ENCODE data around the gene PYGO1. TPM values are rescaled to one million over a fixed set of nuclear protein-coding genes. Genes with fewer than 3 reads are reported as not detected.

The PYGO1 gene
- polyA plus RNA-seq, 3 donors = not detected

GRCh38 chr15:55574096-55574495, 14.0 kb downstream of the PYGO1 start:
- H3K4me1 ChIP-seq (ENCODE audit: control insufficient read depth in 1 of 2, insufficient read depth in 2 of 2, low read length in 2 of 2) = no peaks in the 10 kb centered on the region
- H3K4me3 Mint-ChIP-seq = no peak overlapping the region
- no peaks in the 10 kb centered on the region for H3K27me3 ChIP-seq (ENCODE audit: control insufficient read depth in 2 of 2, insufficient read depth in 2 of 2, low read length in 2 of 2)
- H3K36me3 ChIP-seq (replicated peaks in 1 of 2; ENCODE audit: control insufficient read depth in 1 of 2, insufficient read depth in 2 of 2, low read length in 2 of 2) = no peaks in the 10 kb centered on the region
- H3K9ac ChIP-seq (ENCODE audit: insufficient read depth, low read length, poor library complexity, severe bottlenecking) = no peak overlapping the region
- no peak overlapping the region for H3K27ac Mint-ChIP-seq
- H3K79me2 ChIP-seq (ENCODE audit: insufficient read depth, low read length) = no peaks in the 10 kb centered on the region
- no peak overlapping the region for H3K4me2 ChIP-seq (replicated peaks; ENCODE audit: extremely low read depth, low read length, poor library complexity, severe bottlenecking)
- DNase-seq = no peak
- H3K27me3 Mint-ChIP-seq (ENCODE audit: low read depth in 3 of 3) = peaks cover 6 to 11% (median 9%) of the 10 kb centered on the region in 3 donors
- H3K27ac ChIP-seq (ENCODE audit: low read depth in 1 of 2, low read length in 2 of 2) = no peak overlapping the region
- peaks cover 0 to 9% (median 3%) of the 10 kb centered on the region in 7 donors for H3K9me3 Mint-ChIP-seq
- H3K4me3 ChIP-seq (replicated peaks in 1 of 3; ENCODE audit: low read depth in 2 of 3, low read length in 3 of 3) = no peak overlapping the region
- intact Hi-C loops (cut with micrococcal nuclease) = no loop called here
- WGBS (ENCODE audit: insufficient coverage) = no CpG with 5 or more reads among the region's 2 CpGs
- H2AFZ ChIP-seq (ENCODE audit: insufficient read depth, low read depth, low read length, poor library complexity, severe bottlenecking) = no peak overlapping the region
- H3K4me1 Mint-ChIP-seq = no peaks in the 10 kb centered on the region
- no peak for TF ChIP-seq CTCF (IDR thresholded peaks at IDR 0.05)
- H3K36me3 Mint-ChIP-seq = no peaks in the 10 kb centered on the region
- H4K20me1 ChIP-seq (ENCODE audit: insufficient read depth, low read length) = no peaks in the 10 kb centered on the region
- peaks cover 0 to 2% of the 10 kb centered on the region in 2 donors for H3K9me3 ChIP-seq (replicated peaks in 1 of 2; ENCODE audit: control insufficient read depth in 1 of 2, insufficient read depth in 1 of 2, low read length in 2 of 2)

- H3K27ac Mint-ChIP-seq = peak overlapping the region in 1 of 7 donors; percentile 8
Measured at GRCh38 chr15:55573224-55573623, 14.9 kb downstream of the PYGO1 start.

More at GRCh38 chr15:55573224-55573623, 14.9 kb downstream of the PYGO1 start:
- Histone ChIP-seq H3K9ac (ENCODE audit: insufficient read depth, low read length, poor library complexity, severe bottlenecking) (no peak overlapping the region), H3K36me3 (replicated peaks in 1 of 2; ENCODE audit: control insufficient read depth in 1 of 2, insufficient read depth in 2 of 2, low read length in 2 of 2) (no peaks in the 10 kb centered on the region), H3K4me2 (replicated peaks; ENCODE audit: extremely low read depth, low read length, poor library complexity, severe bottlenecking) (no peak overlapping the region), H3K4me3 (replicated peaks in 1 of 3; ENCODE audit: low read depth in 2 of 3, low read length in 3 of 3) (no peak overlapping the region), H3K27ac (ENCODE audit: low read depth in 1 of 2, low read length in 2 of 2) (no peak overlapping the region), H3K79me2 (ENCODE audit: insufficient read depth, low read length) (no peaks in the 10 kb centered on the region), H3K9me3 (replicated peaks in 1 of 2; ENCODE audit: control insufficient read depth in 1 of 2, insufficient read depth in 1 of 2, low read length in 2 of 2) (peaks cover 0 to 2% of the 10 kb centered on the region in 2 donors), H4K20me1 (ENCODE audit: insufficient read depth, low read length) (no peaks in the 10 kb centered on the region), H2AFZ (ENCODE audit: insufficient read depth, low read depth, low read length, poor library complexity, severe bottlenecking) (no peak overlapping the region), H3K27me3 (ENCODE audit: control insufficient read depth in 2 of 2, insufficient read depth in 2 of 2, low read length in 2 of 2) (no peaks in the 10 kb centered on the region), H3K4me1 (ENCODE audit: control insufficient read depth in 1 of 2, insufficient read depth in 2 of 2, low read length in 2 of 2) (no peaks in the 10 kb centered on the region)
- no peaks in the 10 kb centered on the region for H3K4me1 Mint-ChIP-seq
- intact Hi-C loops (cut with micrococcal nuclease) = no loop called here
- H3K27me3 Mint-ChIP-seq (ENCODE audit: low read depth in 3 of 3) = peaks cover 6 to 14% (median 11%) of the 10 kb centered on the region in 3 donors
- no peak for TF ChIP-seq CTCF (IDR thresholded peaks at IDR 0.05)
- peak overlapping the region in 1 of 2 donors; percentile 24 for H3K4me3 Mint-ChIP-seq
- no peaks in the 10 kb centered on the region for H3K36me3 Mint-ChIP-seq
- no peak for DNase-seq
- H3K9me3 Mint-ChIP-seq = peaks cover 0 to 9% (median 3%) of the 10 kb centered on the region in 7 donors
